HG02763 (cell line): ENCODE results near the gene GREM2.

Source experiments
- ATAC-seq: cut with Tn5 transposase; IDR thresholded peaks from one replicate; pipeline ENCODE4 v1.9.1; 2021; ENCODE audit warnings: mild to moderate bottlenecking, moderate library complexity; ENCODE audit not compliant: unreplicated experiment

GREM2 gene

DNA sequence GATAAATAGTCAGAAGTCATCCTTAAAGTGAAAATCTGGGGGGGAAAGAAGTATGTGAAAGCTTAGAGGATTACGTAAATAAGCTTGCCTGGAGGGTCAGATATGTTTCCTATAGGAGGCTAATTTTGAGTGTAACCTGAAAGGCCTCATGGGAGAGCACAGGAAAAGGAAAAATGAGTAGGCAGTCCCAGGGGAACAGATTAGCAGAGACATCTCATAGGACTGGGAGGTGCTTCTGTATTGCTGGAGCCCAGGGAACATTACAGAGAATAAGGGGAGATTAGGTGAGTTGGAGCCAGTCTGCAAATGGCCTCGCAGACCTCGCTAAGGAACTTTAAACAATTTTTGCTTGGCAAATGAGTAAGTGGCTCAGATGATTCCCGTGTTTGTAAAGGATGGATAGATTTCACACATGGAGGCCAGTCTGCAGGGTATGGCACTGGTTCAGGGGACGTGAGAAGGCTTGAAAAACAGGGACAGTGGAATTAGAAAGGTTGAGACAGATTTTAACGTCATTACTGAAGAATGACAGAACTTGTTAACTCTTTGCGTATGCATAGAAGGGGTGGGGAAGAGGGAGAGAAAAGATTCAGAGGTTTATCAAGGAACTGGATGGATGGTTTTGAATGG is 149.1 kb downstream of the GREM2 start:
- ATAC-seq: no peak

DNA sequence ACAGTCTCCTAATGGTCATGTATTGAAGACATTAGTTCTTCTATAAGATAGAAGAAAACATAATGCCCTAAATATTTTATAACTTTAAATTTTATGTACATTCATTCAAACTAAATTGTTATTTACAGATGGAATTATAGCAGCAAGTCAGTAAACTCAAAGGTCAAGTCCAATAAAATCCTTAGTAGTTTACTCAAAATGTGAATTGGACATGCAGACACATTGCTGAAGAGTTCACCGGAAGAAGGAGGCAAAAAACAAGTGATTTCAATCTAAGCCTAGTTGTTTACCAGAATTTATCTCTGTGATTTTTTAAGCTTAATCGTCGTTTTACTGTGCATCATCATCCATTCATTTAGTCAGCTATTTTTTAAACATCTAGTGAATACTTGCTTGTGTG is 149.7 kb downstream of the GREM2 start:
- ATAC-seq: no peak

DNA sequence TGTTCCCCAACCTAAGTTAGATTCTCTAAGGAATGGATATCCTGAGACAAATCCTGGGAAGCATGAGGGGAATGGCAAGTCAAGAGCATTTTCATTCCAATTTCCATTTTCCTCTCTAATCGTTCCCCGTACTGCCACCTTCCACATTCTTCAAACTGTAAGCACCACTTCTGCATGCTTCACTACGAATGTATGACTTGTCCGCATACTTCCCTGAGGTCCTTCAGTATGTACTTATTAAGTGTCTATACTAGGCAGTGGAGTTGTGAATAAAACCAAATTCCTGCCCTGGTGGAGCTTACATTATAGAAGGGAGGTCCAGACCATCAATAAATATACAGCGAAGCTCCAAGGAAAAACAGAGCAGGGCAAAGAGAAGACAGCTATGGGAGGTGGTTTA is 154.8 kb downstream of the GREM2 start:
- ATAC-seq: no peak

DNA sequence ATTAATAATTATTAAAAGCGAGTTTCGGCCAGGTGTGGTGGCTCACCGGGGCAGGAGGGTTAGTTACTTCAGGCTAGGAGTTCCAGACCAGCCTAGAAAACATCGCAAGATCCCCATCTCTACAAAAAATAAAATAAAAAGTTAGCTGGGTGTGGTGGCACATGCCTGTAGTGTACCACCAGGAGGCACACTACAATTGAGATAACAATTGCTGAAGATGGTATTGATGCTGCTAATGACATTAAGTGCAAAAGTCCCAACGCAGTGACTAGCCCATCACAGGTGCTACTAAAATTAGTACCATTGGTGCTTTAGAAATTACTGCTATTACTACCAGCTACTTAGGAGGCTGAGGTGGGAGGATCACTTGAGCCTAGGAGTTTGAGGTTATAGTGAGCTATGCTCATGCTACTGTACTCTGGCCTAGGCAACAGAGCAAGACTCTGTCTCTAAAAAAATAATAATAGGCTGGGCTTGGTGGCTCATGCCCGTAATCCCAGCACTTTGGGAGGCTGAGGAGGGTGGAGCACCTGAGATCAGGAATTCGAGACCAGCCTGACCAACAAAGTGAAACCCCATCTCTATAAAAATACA is 156.6 kb downstream of the GREM2 start:
- no peak for ATAC-seq

DNA sequence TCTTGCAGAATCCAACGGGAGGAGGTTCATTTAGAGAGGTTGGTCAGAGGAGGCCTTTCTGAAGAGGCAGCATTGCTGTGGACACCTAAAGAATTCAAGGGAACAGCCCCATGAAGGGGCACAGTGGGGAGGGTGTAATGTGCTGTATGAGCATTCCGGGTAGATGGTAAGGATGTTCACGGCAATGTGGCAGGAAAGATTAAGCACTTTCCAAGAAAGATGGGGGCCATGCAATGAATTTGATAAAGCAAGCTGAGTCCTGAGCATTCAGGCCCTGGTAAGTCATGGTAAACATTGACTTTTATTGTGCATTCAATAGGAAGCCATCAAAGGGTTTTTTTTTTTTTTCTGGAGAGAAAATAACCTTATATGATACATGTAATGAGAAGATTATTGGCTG is 166.6 kb downstream of the GREM2 start:
- ATAC-seq: no peak

DNA sequence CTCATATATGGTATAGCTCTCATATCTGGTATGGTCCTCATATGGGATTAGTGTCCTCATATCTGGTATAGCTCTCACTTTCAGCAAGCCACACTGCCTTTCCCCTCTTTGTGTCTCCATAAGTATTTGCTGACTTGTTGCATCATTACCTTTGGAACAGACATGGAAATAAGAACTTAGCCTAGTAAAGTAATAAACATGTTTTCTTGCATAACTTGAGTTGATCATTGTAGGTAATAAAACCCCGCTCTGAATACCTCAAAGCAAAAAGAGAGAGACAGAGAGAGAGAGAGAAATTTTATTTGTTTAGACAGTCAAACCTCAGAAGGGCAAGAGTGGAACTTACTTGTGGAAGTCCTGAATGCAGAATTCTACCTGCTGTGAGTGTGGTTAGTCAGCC is 170.3 kb downstream of the GREM2 start:
- ATAC-seq: no peak
